HCT116 (cell line): ENCODE data around the gene R3HCC1L. TPM values are rescaled to one million over a fixed set of nuclear protein-coding genes. Genes with fewer than 3 reads are reported as not detected.

Experiments used
- ATAC-seq: fragments of 200-7000 bp; cut with Tn5 transposase; 2 replicates; pipeline ENCODE4 v1.9.1; 2020; ENCODE audit warnings: mild to moderate bottlenecking, moderate library complexity
- BruUV-seq: library from RNA; stranded (reverse); fragments of 400-500 nt; replicated peaks from 2 replicates; lab custom pipeline; 2021; lab: Mats Ljungman, UMichigan
- CTCF ChIA-PET: fragments of 300-600 bp; sonication (Branson Sonifier 250); formaldehyde crosslinking; loops from one replicate; lab custom pipeline; 2021; ENCODE audit warnings: antibody characterized with exemption; lab: Charles Lee
- POLR2A ChIA-PET: fragments of 300-600, 350-600 bp; sonication (Branson Sonifier 250); formaldehyde crosslinking; loops from one replicate; lab custom pipeline; 2021; ENCODE audit warnings: antibody characterized with exemption; lab: Charles Lee
- RAD21 ChIA-PET, 2 experiments: fragments of 300-600 bp; sonication (Branson Sonifier 250); formaldehyde crosslinking; loops; one replicate each; lab custom pipeline; 2023; ENCODE audit warnings: low total read pairs in 2 of 2; ENCODE audit not compliant: uncharacterized antibody in 2 of 2, unreplicated experiment in 2 of 2, low non-redundant PET in 1 of 2; lab: Charles Lee
- DNase-seq: peaks from one replicate; pipeline ENCODE4 v3.0.0-alpha.2; 2010; ENCODE audit warnings: low read depth, low spot score
- H2AFZ ChIP-seq: fragments of 200-600 bp; shearing (Covaris generic), sonication (generic); 2 replicates; pipeline ENCODE4 v1.6.1; 2017; ENCODE audit warnings: low read depth, mixed run types, mixed read lengths, antibody characterized with exemption, low read length; ENCODE audit not compliant: poor library complexity, severe bottlenecking
- H3K27ac ChIP-seq: 2 replicates; pipeline ENCODE4 v1.5.1; 2012; ENCODE audit warnings: low read depth, low read length
- H3K27me3 ChIP-seq: fragments of 200-600 bp; sonication (generic); 2 replicates; pipeline ENCODE4 v1.6.1; 2016; ENCODE audit warnings: mixed run types, low read length, mixed read lengths; ENCODE audit not compliant: insufficient read depth
- H3K36me3 ChIP-seq, 2 experiments: fragments of 200-500 bp in 1 of 2; fragments of 200-600 bp in 1 of 2; sonication (Bioruptor generic) in 1 of 2; sonication (generic) in 1 of 2; 2 replicates each; pipeline versions ENCODE4 v1.5.1 to v1.6.1; 2014 to 2016; ENCODE audit warnings: low read length in 2 of 2, inconsistent platforms in 1 of 2, mixed read lengths in 1 of 2, mixed run types in 1 of 2; ENCODE audit not compliant: insufficient read depth in 2 of 2, control insufficient read depth in 1 of 2
- H3K4me1 ChIP-seq, 2 experiments: fragments of 200-600 bp in 1 of 2; sonication (generic) in 1 of 2; 2 replicates each; pipeline versions ENCODE4 v1.5.1 to v1.6.1; 2012 to 2017; ENCODE audit warnings: low read length in 2 of 2, inconsistent platforms in 1 of 2, mild to moderate bottlenecking in 1 of 2, mixed read lengths in 1 of 2, mixed run types in 1 of 2, moderate library complexity in 1 of 2; ENCODE audit not compliant: insufficient read depth in 2 of 2, control insufficient read depth in 1 of 2
- H3K4me2 ChIP-seq: fragments of 200-600 bp; sonication (generic); 2 replicates; pipeline ENCODE4 v1.6.1; 2017; ENCODE audit warnings: mixed run types, low read length, mixed read lengths
- H3K4me3 ChIP-seq, 2 experiments: fragments of 200-600 bp in 1 of 2; sonication (generic) in 1 of 2; replicated peaks in 1 of 2; 2 replicates each; pipeline ENCODE4 v1.5.1; 2011 to 2016; ENCODE audit warnings: low read length in 2 of 2, control low read depth in 1 of 2, low read depth in 1 of 2, mild to moderate bottlenecking in 1 of 2, mixed read lengths in 1 of 2, mixed run types in 1 of 2
- H3K79me2 ChIP-seq: fragments of 200-600 bp; sonication (generic); 2 replicates; pipeline ENCODE4 v1.6.1; 2017; ENCODE audit warnings: mild to moderate bottlenecking, mixed run types, low read length, moderate library complexity, mixed read lengths; ENCODE audit not compliant: insufficient read depth
- H3K9ac ChIP-seq: fragments of 200-600 bp; sonication (generic); 2 replicates; pipeline ENCODE4 v1.6.1; 2016; ENCODE audit warnings: low read length, mixed read lengths
- H3K9me2 ChIP-seq: fragments of 200-600 bp; sonication (generic), shearing (Covaris generic); 2 replicates; pipeline ENCODE4 v1.6.1; 2017; ENCODE audit warnings: mixed run types, mild to moderate bottlenecking, moderate library complexity; ENCODE audit not compliant: insufficient read depth
- H3K9me3 ChIP-seq, 2 experiments: fragments of 200-500 bp in 1 of 2; fragments of 200-600 bp in 1 of 2; sonication (Bioruptor generic) in 1 of 2; sonication (generic) in 1 of 2; 2 replicates each; pipeline ENCODE4 v1.6.1; 2014 to 2017; ENCODE audit warnings: low read length in 2 of 2, mixed read lengths in 2 of 2, inconsistent platforms in 1 of 2, low read depth in 1 of 2, mild to moderate bottlenecking in 1 of 2, mixed run types in 1 of 2, moderate library complexity in 1 of 2; ENCODE audit not compliant: control insufficient read depth in 1 of 2, insufficient read depth in 1 of 2
- H4K20me1 ChIP-seq: fragments of 200-600 bp; sonication (generic), shearing (Covaris generic); 2 replicates; pipeline ENCODE4 v1.6.1; 2017; ENCODE audit warnings: mixed run types, mild to moderate bottlenecking, moderate library complexity; ENCODE audit not compliant: insufficient read depth
- EGR1 ChIP-seq: IDR thresholded peaks from 2 replicates; pipeline ENCODE4 v1.6.1; 2012; ENCODE audit warnings: low read depth
- EZH2phosphoT487 ChIP-seq: fragments of 200-600 bp; IDR thresholded peaks from 2 replicates; pipeline ENCODE4 v1.6.1; 2018; ENCODE audit warnings: antibody characterized with exemption, borderline replicate concordance
- JUND ChIP-seq: IDR thresholded peaks from 2 replicates; pipeline ENCODE4 v1.6.1; 2012
- POLR2A ChIP-seq: IDR thresholded peaks from 2 replicates; pipeline ENCODE4 v1.7.0; 2011; ENCODE audit warnings: borderline replicate concordance; ENCODE audit not compliant: insufficient read depth, insufficient read length; ENCODE audit errors: extremely low read depth
- SRF ChIP-seq: IDR thresholded peaks from 2 replicates; pipeline ENCODE4 v1.6.1; 2012; ENCODE audit warnings: low read depth
- YY1 ChIP-seq: IDR thresholded peaks from 2 replicates; pipeline ENCODE4 v1.6.1; 2011; ENCODE audit warnings: low read length, low read depth, moderate library complexity, mild to moderate bottlenecking; ENCODE audit not compliant: insufficient replicate concordance; ENCODE audit errors: extremely low read depth
- ZFX ChIP-seq: fragments of 450-650 bp; IDR thresholded peaks from 2 replicates; pipeline ENCODE4 v1.6.1; 2017
- ZNF274 ChIP-seq: fragments of 200-500 bp; sonication (Bioruptor generic); IDR thresholded peaks from 2 replicates; pipeline ENCODE4 v1.6.1; 2014; ENCODE audit warnings: mild to moderate bottlenecking, low read depth, low read length, inconsistent platforms
- intact Hi-C: fragments of 100-400 bp; cut with micrococcal nuclease; formaldehyde crosslinking; loops from 2 replicates; pipeline ENCODE4 v1.10.0; 2022
- total RNA-seq: library from RNA; stranded (reverse); gene quantifications from one replicate; pipeline ENCODE4 v1.2.1, GENCODE V29; 2021; ENCODE audit not compliant: unreplicated experiment
- TF ChIP-seq, protein P1 (sequence below): IDR thresholded peaks from 2 replicates; pipeline ENCODE4 v1.6.1; 2012
- TF ChIP-seq, protein P2 (sequence below), 3 experiments: fragments of 200-600 bp in 1 of 3; sonication (generic) in 1 of 3; IDR thresholded peaks in 2 of 3; conservative IDR thresholded peaks in 1 of 3; 2 replicates each; pipeline ENCODE4 v1.5.1; 2012 to 2017; ENCODE audit warnings: low read depth in 2 of 3, low read length in 2 of 3, antibody characterized with exemption in 1 of 3, borderline replicate concordance in 1 of 3, control low read depth in 1 of 3, mild to moderate bottlenecking in 1 of 3, mixed read lengths in 1 of 3, mixed run types in 1 of 3, moderate library complexity in 1 of 3; ENCODE audit not compliant: insufficient read depth in 1 of 3

The R3HCC1L gene
- total RNA-seq, 1 experiment from 2014 or later: 9.3 TPM

DNA sequence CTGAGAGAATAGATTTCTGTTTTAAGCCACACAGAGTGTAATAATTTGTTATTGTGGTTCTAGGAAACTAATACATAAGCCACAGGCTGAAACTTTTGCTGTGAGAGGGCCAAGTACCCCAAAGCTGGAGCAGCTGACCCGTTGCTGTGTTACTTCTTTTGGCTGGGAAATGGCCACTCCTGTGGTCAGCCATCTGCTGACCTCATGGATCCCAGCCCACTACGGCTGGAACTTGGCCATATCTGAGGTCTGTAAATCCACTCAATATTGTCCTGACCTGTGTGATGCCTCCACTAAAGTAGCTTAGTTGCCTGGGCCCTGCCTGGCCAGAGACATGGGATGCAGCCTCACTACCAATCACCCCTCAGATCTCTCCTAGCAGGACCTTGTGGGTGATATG, 151.0 kb downstream of the R3HCC1L start:
- peaks cover 0 to 5% of the 10 kb centered on the region in 2 experiments; a peak in 1 of 4 replicates for H3K9me3 ChIP-seq
- no peaks in the 10 kb centered on the region for H4K20me1 ChIP-seq
- H3K79me2 ChIP-seq: no peaks in the 10 kb centered on the region
- H3K4me2 ChIP-seq: no peak overlapping the region
- no peaks in the 10 kb centered on the region; the same call in 1 of the 2 replicates for H3K27me3 ChIP-seq
- no peak overlapping the region for H2AFZ ChIP-seq
- ChIA-PET CTCF (no interaction called here), RAD21 (no interaction called here), POLR2A (no interaction called here)
- intact Hi-C loops: no loop called here
- BruUV-seq: no TSS peak
- no peak overlapping the region for H3K4me3 ChIP-seq
- H3K9ac ChIP-seq: no peak overlapping the region
- H3K9me2 ChIP-seq: peaks cover 3% of the 10 kb centered on the region; the same call in 1 of the 2 replicates
- TF ChIP-seq POLR2A (no peak), EGR1 (no peak), SRF (no peak), ZFX (no peak), EZH2phosphoT487 (no peak), JUND (no peak)
- no peak for ATAC-seq
- no peak for DNase-seq
- H3K4me1 ChIP-seq: no peaks in the 10 kb centered on the region
- no peaks in the 10 kb centered on the region for H3K36me3 ChIP-seq
- H3K27ac ChIP-seq: no peak overlapping the region

DNA sequence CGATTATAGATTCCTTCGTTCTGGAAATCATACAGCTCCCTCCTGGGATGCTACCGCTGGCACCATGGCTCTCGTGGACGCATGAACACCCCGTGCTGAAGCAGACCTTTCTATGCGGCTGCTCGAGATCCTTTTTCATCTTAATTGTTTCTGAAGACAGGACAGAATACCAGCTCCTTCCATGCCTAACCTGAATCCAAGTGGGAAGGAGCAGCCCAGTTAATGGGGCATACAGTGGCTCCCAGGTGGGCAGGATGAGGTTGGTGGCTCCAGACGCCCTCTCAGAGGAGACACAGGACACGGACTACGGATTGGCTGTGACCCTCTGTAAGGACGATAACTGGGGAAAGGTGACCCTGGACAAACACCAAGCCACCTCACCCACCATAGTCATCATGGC, 152.0 kb downstream of the R3HCC1L start:
- DNase-seq: no peak
- Histone ChIP-seq H3K4me3 (no peak overlapping the region), H3K27me3 (no peaks in the 10 kb centered on the region; the same call in 1 of the 2 replicates), H3K27ac (no peak overlapping the region), H3K79me2 (no peaks in the 10 kb centered on the region), H3K4me1 (no peaks in the 10 kb centered on the region), H3K9ac (no peak overlapping the region), H4K20me1 (no peaks in the 10 kb centered on the region), H3K36me3 (no peaks in the 10 kb centered on the region), H3K9me2 (peaks cover 3% of the 10 kb centered on the region; the same call in 1 of the 2 replicates)
- ATAC-seq: no peak
- BruUV-seq: no TSS peak
- intact Hi-C loops: no loop called here
- ChIA-PET CTCF (no interaction called here), RAD21 (no interaction called here), POLR2A (interaction anchor here (0.6 kb wide), 1 partner anchor 49 kb away, joined by 3 read pairs; no protein-coding TSS in a partner anchor)
- TF ChIP-seq ZNF274 (no peak), YY1 (no peak)
- TF ChIP-seq, protein P1, sequence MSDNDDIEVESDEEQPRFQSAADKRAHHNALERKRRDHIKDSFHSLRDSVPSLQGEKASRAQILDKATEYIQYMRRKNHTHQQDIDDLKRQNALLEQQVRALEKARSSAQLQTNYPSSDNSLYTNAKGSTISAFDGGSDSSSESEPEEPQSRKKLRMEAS: no peak
- TF ChIP-seq, protein P2, sequence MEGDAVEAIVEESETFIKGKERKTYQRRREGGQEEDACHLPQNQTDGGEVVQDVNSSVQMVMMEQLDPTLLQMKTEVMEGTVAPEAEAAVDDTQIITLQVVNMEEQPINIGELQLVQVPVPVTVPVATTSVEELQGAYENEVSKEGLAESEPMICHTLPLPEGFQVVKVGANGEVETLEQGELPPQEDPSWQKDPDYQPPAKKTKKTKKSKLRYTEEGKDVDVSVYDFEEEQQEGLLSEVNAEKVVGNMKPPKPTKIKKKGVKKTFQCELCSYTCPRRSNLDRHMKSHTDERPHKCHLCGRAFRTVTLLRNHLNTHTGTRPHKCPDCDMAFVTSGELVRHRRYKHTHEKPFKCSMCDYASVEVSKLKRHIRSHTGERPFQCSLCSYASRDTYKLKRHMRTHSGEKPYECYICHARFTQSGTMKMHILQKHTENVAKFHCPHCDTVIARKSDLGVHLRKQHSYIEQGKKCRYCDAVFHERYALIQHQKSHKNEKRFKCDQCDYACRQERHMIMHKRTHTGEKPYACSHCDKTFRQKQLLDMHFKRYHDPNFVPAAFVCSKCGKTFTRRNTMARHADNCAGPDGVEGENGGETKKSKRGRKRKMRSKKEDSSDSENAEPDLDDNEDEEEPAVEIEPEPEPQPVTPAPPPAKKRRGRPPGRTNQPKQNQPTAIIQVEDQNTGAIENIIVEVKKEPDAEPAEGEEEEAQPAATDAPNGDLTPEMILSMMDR (IDR thresholded peaks at IDR 0.05 in 2 of 3, conservative IDR thresholded peaks at IDR 0.05 in 1 of 3; ENCODE audit: borderline replicate concordance in 1 of 3, insufficient read depth in 1 of 3, low read depth in 2 of 3, low read length in 2 of 3): no peak
- TF ChIP-seq, all 23 proteins: peak for 0
- Histone ChIP-seq H3K9me3 (peaks cover 0 to 3% of the 10 kb centered on the region in 2 experiments; a peak in 1 of 4 replicates), H2AFZ (no peak overlapping the region), H3K4me2 (no peak overlapping the region)
